Fibroblast of villous mesenchyme (primary cell): ENCODE data around the gene VCPKMT. TPM values are rescaled to one million over a fixed set of nuclear protein-coding genes. Genes with fewer than 3 reads are reported as not detected.
A peak's percentile ranks its signal among the peaks of the same experiment; 100 is the strongest.

Experiments used
- DNase-seq: peaks from one replicate; pipeline ENCODE4 v3.0.0-alpha.2; 2010; ENCODE audit warnings: low read depth
- H3K4me3 ChIP-seq: 2 replicates; pipeline ENCODE4 v1.5.1; 2011; ENCODE audit warnings: low read depth, mild to moderate bottlenecking, low read length
- total RNA-seq: library from RNA; depleted of rRNA; stranded (reverse); fragments of >200 nt; gene quantifications from 2 replicates; pipeline ENCODE4 v1.2.3, GENCODE V29; 2012
- TF ChIP-seq, protein P1 (sequence below): IDR thresholded peaks from 2 replicates; pipeline ENCODE4 v1.5.1; 2012; ENCODE audit warnings: low read depth, mild to moderate bottlenecking, low read length; ENCODE audit not compliant: insufficient read depth

The VCPKMT gene
- total RNA-seq, result 6.4 and 7.8 TPM in 2 replicates

DNA sequence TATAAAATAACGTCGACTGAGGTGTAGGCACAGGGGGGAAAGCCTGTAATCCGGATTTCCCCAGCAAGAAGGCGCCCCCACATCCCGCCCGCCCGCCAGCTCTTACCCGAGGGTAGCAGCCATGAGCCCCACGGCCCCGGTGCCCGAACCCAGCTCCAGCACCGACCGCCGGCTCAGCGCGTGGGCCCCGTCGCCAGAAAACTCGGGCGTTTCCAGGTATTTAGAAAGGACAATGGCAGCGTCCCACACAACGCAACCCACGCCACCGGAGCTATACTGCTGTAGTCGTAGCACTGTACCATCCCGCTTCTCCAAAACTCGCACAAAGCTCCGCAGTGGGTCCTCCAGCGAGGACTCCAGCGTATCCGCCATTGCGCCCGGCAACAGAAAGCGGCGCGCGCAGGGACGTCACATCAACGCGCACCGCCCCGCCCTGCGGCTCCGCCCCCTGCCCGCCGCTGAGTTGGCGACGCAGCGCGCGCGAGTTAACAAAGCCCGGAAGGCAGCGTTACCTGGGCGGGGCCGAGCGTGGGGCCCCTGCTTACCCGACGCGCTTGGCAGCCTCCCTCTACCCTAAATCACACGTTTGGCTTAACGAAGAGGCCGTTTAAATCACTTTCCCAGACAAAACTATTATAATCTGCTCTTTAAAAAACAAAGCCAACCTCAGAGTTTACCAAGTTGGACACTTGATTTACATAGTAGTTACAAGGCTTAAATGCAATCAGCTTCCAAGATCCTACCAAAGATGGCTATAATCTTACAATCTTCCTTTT, at the start of gene VCPKMT:
VCPKMT (minus strand) TSS at position 392 of the 776 bp plus-strand sequence; CDS start at position 372, 20 bp downstream.
- DNase-seq, result peak; percentile 91
- peak within 1 kb of the TSS; percentile 85 for H3K4me3 ChIP-seq
- TF ChIP-seq, protein P1, sequence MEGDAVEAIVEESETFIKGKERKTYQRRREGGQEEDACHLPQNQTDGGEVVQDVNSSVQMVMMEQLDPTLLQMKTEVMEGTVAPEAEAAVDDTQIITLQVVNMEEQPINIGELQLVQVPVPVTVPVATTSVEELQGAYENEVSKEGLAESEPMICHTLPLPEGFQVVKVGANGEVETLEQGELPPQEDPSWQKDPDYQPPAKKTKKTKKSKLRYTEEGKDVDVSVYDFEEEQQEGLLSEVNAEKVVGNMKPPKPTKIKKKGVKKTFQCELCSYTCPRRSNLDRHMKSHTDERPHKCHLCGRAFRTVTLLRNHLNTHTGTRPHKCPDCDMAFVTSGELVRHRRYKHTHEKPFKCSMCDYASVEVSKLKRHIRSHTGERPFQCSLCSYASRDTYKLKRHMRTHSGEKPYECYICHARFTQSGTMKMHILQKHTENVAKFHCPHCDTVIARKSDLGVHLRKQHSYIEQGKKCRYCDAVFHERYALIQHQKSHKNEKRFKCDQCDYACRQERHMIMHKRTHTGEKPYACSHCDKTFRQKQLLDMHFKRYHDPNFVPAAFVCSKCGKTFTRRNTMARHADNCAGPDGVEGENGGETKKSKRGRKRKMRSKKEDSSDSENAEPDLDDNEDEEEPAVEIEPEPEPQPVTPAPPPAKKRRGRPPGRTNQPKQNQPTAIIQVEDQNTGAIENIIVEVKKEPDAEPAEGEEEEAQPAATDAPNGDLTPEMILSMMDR, result no peak

DNA sequence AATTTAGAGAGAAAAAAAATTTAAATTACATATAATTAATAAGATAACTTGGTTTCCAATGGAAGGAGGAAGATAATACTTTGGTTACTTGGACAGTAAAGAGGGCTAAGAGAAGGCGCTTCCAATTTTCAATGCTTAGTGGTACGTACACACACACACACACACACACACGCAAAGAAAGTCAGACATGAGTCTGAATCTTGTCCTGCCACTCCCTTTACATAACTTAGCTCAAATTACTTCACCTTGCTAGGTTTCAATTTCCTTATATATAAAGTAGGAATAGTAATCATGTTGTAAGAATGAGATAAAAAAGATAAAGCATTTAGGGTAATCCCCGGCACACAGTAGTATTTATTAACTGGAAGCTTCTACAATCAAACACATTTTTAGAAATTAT, 39.7 kb upstream of the VCPKMT start:
- H3K4me3 ChIP-seq, result no peak overlapping the region
- TF ChIP-seq, protein P1, result no peak
- no peak for DNase-seq

GRCh38 chr14:50148799-50149198, 32.4 kb upstream of the VCPKMT start:
- no peak for DNase-seq
- TF ChIP-seq, protein P1, result no peak
- H3K4me3 ChIP-seq, result no peak overlapping the region

DNA sequence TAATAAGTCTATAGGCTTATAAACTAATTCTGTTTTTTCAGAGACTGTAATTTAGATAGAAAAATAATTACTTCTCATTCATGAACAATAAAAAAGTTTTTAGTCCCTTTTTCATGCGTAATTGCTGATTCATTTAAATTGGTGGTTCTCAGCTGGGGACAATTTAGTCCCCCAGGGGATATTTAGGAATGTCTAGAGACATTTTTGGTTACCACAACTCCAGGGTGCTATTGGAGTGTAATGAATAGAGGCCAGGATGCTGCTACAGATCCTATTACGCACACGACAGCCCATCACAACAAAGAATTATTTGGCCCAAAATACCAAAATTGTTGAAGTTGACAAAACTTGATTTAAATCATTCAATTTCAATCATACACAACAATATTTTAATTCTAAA, 22.8 kb upstream of the VCPKMT start:
- no peak for DNase-seq
- TF ChIP-seq, protein P1, result no peak
- no peak overlapping the region for H3K4me3 ChIP-seq

GRCh38 chr14:50127802-50128201, 11.4 kb upstream of the VCPKMT start:
- no peak overlapping the region for H3K4me3 ChIP-seq
- TF ChIP-seq, protein P1, result no peak

GRCh38 chr14:50123062-50123461, 6.7 kb upstream of the VCPKMT start:
- DNase-seq, result no peak
- TF ChIP-seq, protein P1, result no peak

More at GRCh38 chr14:50127802-50128201, 11.4 kb upstream of the VCPKMT start:
- DNase-seq, result no peak

DNA sequence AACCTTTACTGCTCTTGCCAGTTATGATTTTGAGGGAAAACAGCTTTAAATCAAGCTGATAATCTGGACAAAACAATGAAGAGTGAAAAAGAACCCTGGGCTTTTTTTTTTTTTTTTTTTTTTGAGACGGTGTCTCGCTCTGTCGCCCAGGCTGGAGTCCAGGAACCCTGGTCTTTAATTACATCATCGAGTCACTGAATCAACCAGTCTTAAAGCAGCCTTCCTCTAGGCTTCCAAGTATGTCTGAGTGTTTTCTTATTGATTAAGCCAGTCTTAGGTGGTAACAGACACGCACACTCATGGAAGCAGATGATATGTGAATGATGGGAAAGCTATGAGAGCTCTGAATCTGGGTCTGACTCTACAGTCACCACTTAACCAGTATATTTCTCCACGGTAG, 5.9 kb upstream of the VCPKMT start:
- DNase-seq, result no peak
- TF ChIP-seq, protein P1, result no peak
- no peak overlapping the region for H3K4me3 ChIP-seq

More at GRCh38 chr14:50123062-50123461, 6.7 kb upstream of the VCPKMT start:
- no peak overlapping the region for H3K4me3 ChIP-seq
